ENCODE measurements around the gene SMG6. TPM values are rescaled to one million over a fixed set of nuclear protein-coding genes. Genes with fewer than 3 reads are reported as not detected.

The SMG6 gene
- total RNA-seq, 1 donor from 2014 or later: 28.8 TPM

DNA sequence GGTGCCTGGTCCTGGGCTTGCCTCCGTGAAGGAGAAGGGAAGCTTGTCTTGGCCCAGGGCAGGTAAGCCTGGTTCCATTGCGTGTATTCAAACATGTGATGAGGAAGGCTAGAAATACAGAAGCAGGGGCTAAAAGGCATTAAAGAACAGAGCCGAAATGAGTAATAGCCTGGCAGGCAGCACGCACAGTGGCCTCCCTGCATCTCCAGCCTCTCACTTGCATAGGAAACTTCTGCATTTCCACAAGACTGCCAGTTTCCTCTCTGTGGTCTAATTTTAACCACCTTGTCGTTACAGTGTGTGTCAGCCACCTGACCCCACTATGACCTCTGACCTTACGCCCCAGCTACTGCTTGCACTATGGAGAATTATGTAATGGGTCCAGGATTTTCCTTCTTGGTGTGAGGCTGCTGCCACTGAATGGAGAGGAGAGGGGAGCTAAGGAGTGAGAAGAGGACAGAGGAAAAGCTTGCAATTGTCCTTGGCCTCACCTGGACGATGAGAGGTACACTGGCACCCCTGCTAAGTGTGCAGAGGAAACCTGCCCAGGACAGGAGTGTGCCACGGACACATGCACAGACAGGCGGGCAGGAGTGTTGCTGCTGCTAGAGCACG is 215.9 kb downstream of the SMG6 start:
- Histone ChIP-seq H3K4me1 (peaks cover 83% of the 10 kb centered on the region), H3K36me3 (no peaks in the 10 kb centered on the region), H3K4me3 (no peak overlapping the region), H3K27me3 (no peaks in the 10 kb centered on the region), H3K27ac (peak overlapping the region; percentile 2), H3K9me3 (no peaks in the 10 kb centered on the region)
- peak; percentile 59 for ATAC-seq
- DNase-seq: peak; percentile 73
- no peak for TF ChIP-seq CTCF (IDR thresholded peaks at IDR 0.05)
- intact Hi-C loops (cut with DNase I): no loop called here

- H3K4me1 ChIP-seq: peaks cover 79% of the 10 kb centered on the region
- no peak overlapping the region for H3K27ac ChIP-seq
- DNase-seq: no peak
- H3K27me3 ChIP-seq: no peaks in the 10 kb centered on the region
- ATAC-seq: no peak
- TF ChIP-seq CTCF (IDR thresholded peaks at IDR 0.05): no peak
- H3K4me3 ChIP-seq: no peak overlapping the region
- intact Hi-C loops (cut with DNase I): no loop called here
- no peaks in the 10 kb centered on the region for H3K9me3 ChIP-seq
- H3K36me3 ChIP-seq: peaks cover 4% of the 10 kb centered on the region
These were observed 217.3 kb downstream of the SMG6 start for GRCh38 chr17:2086306-2086705.

- Histone ChIP-seq H3K4me1 (peaks cover 72% of the 10 kb centered on the region), H3K27me3 (no peaks in the 10 kb centered on the region), H3K4me3 (no peak overlapping the region), H3K36me3 (peaks cover 11% of the 10 kb centered on the region), H3K9me3 (no peaks in the 10 kb centered on the region), H3K27ac (peak overlapping the region; percentile 80)
- intact Hi-C loops (cut with DNase I): no loop called here
- ATAC-seq: no peak
- DNase-seq: no peak
- TF ChIP-seq CTCF (IDR thresholded peaks at IDR 0.05): no peak
These were observed 218.0 kb downstream of the SMG6 start for GRCh38 chr17:2085648-2085949.

- no peak for TF ChIP-seq CTCF (IDR thresholded peaks at IDR 0.05)
- peak overlapping the region; percentile 80 for H3K27ac ChIP-seq
- H3K27me3 ChIP-seq: no peaks in the 10 kb centered on the region
- peak; percentile 3 for ATAC-seq
- peaks cover 16% of the 10 kb centered on the region for H3K36me3 ChIP-seq
- H3K4me1 ChIP-seq: peaks cover 66% of the 10 kb centered on the region
- H3K9me3 ChIP-seq: no peaks in the 10 kb centered on the region
- intact Hi-C loops (cut with DNase I): no loop called here
- no peak overlapping the region for H3K4me3 ChIP-seq
- no peak for DNase-seq
These were observed 218.6 kb downstream of the SMG6 start for GRCh38 chr17:2084766-2085647.

DNA sequence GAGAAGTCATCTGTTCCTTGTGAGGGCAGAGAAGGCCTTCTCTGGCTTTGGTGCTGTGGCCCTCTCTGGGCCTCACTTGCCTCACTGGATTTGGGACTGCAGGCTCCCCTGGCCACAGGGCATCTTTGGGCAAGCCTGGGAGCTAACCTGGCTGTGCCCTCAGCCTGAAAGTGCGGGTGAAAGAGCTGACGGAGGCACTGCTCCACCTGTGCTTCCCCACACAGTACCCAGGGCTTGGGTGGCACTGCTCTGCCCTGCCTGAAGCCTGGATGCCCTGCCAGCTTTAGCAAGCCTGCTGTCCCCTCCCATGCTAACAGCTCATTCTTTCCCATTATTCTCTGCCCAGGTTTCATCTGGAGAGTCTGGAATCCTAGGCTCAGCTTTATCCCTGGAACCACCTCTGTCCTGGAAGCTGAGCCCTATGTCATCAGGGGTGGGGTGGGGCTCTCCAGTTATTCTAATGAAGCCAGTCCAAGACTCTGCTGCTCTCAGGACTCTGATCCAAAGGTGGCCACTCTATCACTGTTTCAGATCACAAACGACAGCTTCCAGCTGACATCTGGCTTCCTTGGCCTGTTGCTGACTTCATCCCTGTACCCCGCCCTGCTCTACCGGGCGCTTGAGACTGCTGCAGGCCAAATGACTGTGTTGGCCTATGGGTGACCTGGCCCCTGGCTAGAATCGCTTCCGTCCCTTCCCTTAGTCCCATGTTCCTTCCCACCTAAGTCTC is 219.4 kb downstream of the SMG6 start:
- intact Hi-C loops (cut with DNase I): no loop called here
- no peak overlapping the region for H3K4me3 ChIP-seq
- H3K9me3 ChIP-seq: no peaks in the 10 kb centered on the region
- TF ChIP-seq CTCF (IDR thresholded peaks at IDR 0.05): no peak
- peaks cover 58% of the 10 kb centered on the region for H3K4me1 ChIP-seq
- peak overlapping the region; percentile 78 for H3K27ac ChIP-seq
- DNase-seq: no peak
- H3K36me3 ChIP-seq: peaks cover 23% of the 10 kb centered on the region
- H3K27me3 ChIP-seq: no peaks in the 10 kb centered on the region
- ATAC-seq: peak; percentile 4
